HCT116 (cell line): ENCODE measurements around the gene THSD4. TPM values are rescaled to one million over a fixed set of nuclear protein-coding genes. Genes with fewer than 3 reads are reported as not detected.

Experiments
- ATAC-seq: fragments of 200-7000 bp; cut with Tn5 transposase; 2 replicates; pipeline ENCODE4 v1.9.1; 2020; ENCODE audit warnings: mild to moderate bottlenecking, moderate library complexity
- BruUV-seq: library from RNA; stranded (reverse); fragments of 400-500 nt; replicated peaks from 2 replicates; lab custom pipeline; 2021; lab: Mats Ljungman, UMichigan
- CTCF ChIA-PET: fragments of 300-600 bp; sonication (Branson Sonifier 250); formaldehyde crosslinking; loops from one replicate; lab custom pipeline; 2021; ENCODE audit warnings: antibody characterized with exemption; lab: Charles Lee
- POLR2A ChIA-PET: fragments of 300-600, 350-600 bp; sonication (Branson Sonifier 250); formaldehyde crosslinking; loops from one replicate; lab custom pipeline; 2021; ENCODE audit warnings: antibody characterized with exemption; lab: Charles Lee
- RAD21 ChIA-PET, 2 experiments: fragments of 300-600 bp; sonication (Branson Sonifier 250); formaldehyde crosslinking; loops; one replicate each; lab custom pipeline; 2023; ENCODE audit warnings: low total read pairs in 2 of 2; ENCODE audit not compliant: uncharacterized antibody in 2 of 2, unreplicated experiment in 2 of 2, low non-redundant PET in 1 of 2; lab: Charles Lee
- DNase-seq: peaks from one replicate; pipeline ENCODE4 v3.0.0-alpha.2; 2010; ENCODE audit warnings: low read depth, low spot score
- H2AFZ ChIP-seq: fragments of 200-600 bp; shearing (Covaris generic), sonication (generic); 2 replicates; pipeline ENCODE4 v1.6.1; 2017; ENCODE audit warnings: low read depth, mixed run types, mixed read lengths, antibody characterized with exemption, low read length; ENCODE audit not compliant: poor library complexity, severe bottlenecking
- H3K27ac ChIP-seq: 2 replicates; pipeline ENCODE4 v1.5.1; 2012; ENCODE audit warnings: low read depth, low read length
- H3K27me3 ChIP-seq: fragments of 200-600 bp; sonication (generic); 2 replicates; pipeline ENCODE4 v1.6.1; 2016; ENCODE audit warnings: mixed run types, low read length, mixed read lengths; ENCODE audit not compliant: insufficient read depth
- H3K36me3 ChIP-seq, 2 experiments: fragments of 200-500 bp in 1 of 2; fragments of 200-600 bp in 1 of 2; sonication (Bioruptor generic) in 1 of 2; sonication (generic) in 1 of 2; 2 replicates each; pipeline versions ENCODE4 v1.5.1 to v1.6.1; 2014 to 2016; ENCODE audit warnings: low read length in 2 of 2, inconsistent platforms in 1 of 2, mixed read lengths in 1 of 2, mixed run types in 1 of 2; ENCODE audit not compliant: insufficient read depth in 2 of 2, control insufficient read depth in 1 of 2
- H3K4me1 ChIP-seq, 2 experiments: fragments of 200-600 bp in 1 of 2; sonication (generic) in 1 of 2; 2 replicates each; pipeline versions ENCODE4 v1.5.1 to v1.6.1; 2012 to 2017; ENCODE audit warnings: low read length in 2 of 2, inconsistent platforms in 1 of 2, mild to moderate bottlenecking in 1 of 2, mixed read lengths in 1 of 2, mixed run types in 1 of 2, moderate library complexity in 1 of 2; ENCODE audit not compliant: insufficient read depth in 2 of 2, control insufficient read depth in 1 of 2
- H3K4me2 ChIP-seq: fragments of 200-600 bp; sonication (generic); 2 replicates; pipeline ENCODE4 v1.6.1; 2017; ENCODE audit warnings: mixed run types, low read length, mixed read lengths
- H3K4me3 ChIP-seq, 2 experiments: fragments of 200-600 bp in 1 of 2; sonication (generic) in 1 of 2; replicated peaks in 1 of 2; 2 replicates each; pipeline ENCODE4 v1.5.1; 2011 to 2016; ENCODE audit warnings: low read length in 2 of 2, control low read depth in 1 of 2, low read depth in 1 of 2, mild to moderate bottlenecking in 1 of 2, mixed read lengths in 1 of 2, mixed run types in 1 of 2
- H3K79me2 ChIP-seq: fragments of 200-600 bp; sonication (generic); 2 replicates; pipeline ENCODE4 v1.6.1; 2017; ENCODE audit warnings: mild to moderate bottlenecking, mixed run types, low read length, moderate library complexity, mixed read lengths; ENCODE audit not compliant: insufficient read depth
- H3K9ac ChIP-seq: fragments of 200-600 bp; sonication (generic); 2 replicates; pipeline ENCODE4 v1.6.1; 2016; ENCODE audit warnings: low read length, mixed read lengths
- H3K9me2 ChIP-seq: fragments of 200-600 bp; sonication (generic), shearing (Covaris generic); 2 replicates; pipeline ENCODE4 v1.6.1; 2017; ENCODE audit warnings: mixed run types, mild to moderate bottlenecking, moderate library complexity; ENCODE audit not compliant: insufficient read depth
- H3K9me3 ChIP-seq, 2 experiments: fragments of 200-500 bp in 1 of 2; fragments of 200-600 bp in 1 of 2; sonication (Bioruptor generic) in 1 of 2; sonication (generic) in 1 of 2; 2 replicates each; pipeline ENCODE4 v1.6.1; 2014 to 2017; ENCODE audit warnings: low read length in 2 of 2, mixed read lengths in 2 of 2, inconsistent platforms in 1 of 2, low read depth in 1 of 2, mild to moderate bottlenecking in 1 of 2, mixed run types in 1 of 2, moderate library complexity in 1 of 2; ENCODE audit not compliant: control insufficient read depth in 1 of 2, insufficient read depth in 1 of 2
- H4K20me1 ChIP-seq: fragments of 200-600 bp; sonication (generic), shearing (Covaris generic); 2 replicates; pipeline ENCODE4 v1.6.1; 2017; ENCODE audit warnings: mixed run types, mild to moderate bottlenecking, moderate library complexity; ENCODE audit not compliant: insufficient read depth
- CBX3 ChIP-seq: IDR thresholded peaks from 2 replicates; pipeline ENCODE4 v1.6.1; 2012; ENCODE audit warnings: low read depth
- CEBPB ChIP-seq: IDR thresholded peaks from 2 replicates; pipeline ENCODE4 v1.6.1; 2012; ENCODE audit warnings: low read depth
- EGR1 ChIP-seq: IDR thresholded peaks from 2 replicates; pipeline ENCODE4 v1.6.1; 2012; ENCODE audit warnings: low read depth
- ELF1 ChIP-seq: IDR thresholded peaks from 2 replicates; pipeline ENCODE4 v1.6.1; 2012; ENCODE audit warnings: low read depth, borderline replicate concordance
- EZH2 ChIP-seq: fragments of 200-600 bp; sonication (generic); IDR thresholded peaks from 2 replicates; pipeline ENCODE4 v1.6.1; 2017; ENCODE audit warnings: antibody characterized with exemption, mixed run types
- EZH2phosphoT487 ChIP-seq: fragments of 200-600 bp; IDR thresholded peaks from 2 replicates; pipeline ENCODE4 v1.6.1; 2018; ENCODE audit warnings: antibody characterized with exemption, borderline replicate concordance
- FOSL1 ChIP-seq: IDR thresholded peaks from 2 replicates; pipeline ENCODE4 v1.6.1; 2012; ENCODE audit warnings: low read depth
- JUND ChIP-seq: IDR thresholded peaks from 2 replicates; pipeline ENCODE4 v1.6.1; 2012
- MAX ChIP-seq: IDR thresholded peaks from 2 replicates; pipeline ENCODE4 v1.6.1; 2012
- POLR2A ChIP-seq: IDR thresholded peaks from 2 replicates; pipeline ENCODE4 v1.7.0; 2011; ENCODE audit warnings: borderline replicate concordance; ENCODE audit not compliant: insufficient read depth, insufficient read length; ENCODE audit errors: extremely low read depth
- POLR2AphosphoS5 ChIP-seq: IDR thresholded peaks from 2 replicates; pipeline ENCODE4 v1.6.1; 2011; ENCODE audit warnings: mild to moderate bottlenecking, low read depth, low read length, moderate library complexity
- SIN3A ChIP-seq: IDR thresholded peaks from 2 replicates; pipeline ENCODE4 v1.6.1; 2012; ENCODE audit warnings: low read depth
- SP1 ChIP-seq: IDR thresholded peaks from 2 replicates; pipeline ENCODE4 v1.6.1; 2012; ENCODE audit warnings: low read depth
- SRF ChIP-seq: IDR thresholded peaks from 2 replicates; pipeline ENCODE4 v1.6.1; 2012; ENCODE audit warnings: low read depth
- YY1 ChIP-seq: IDR thresholded peaks from 2 replicates; pipeline ENCODE4 v1.6.1; 2011; ENCODE audit warnings: low read length, low read depth, moderate library complexity, mild to moderate bottlenecking; ENCODE audit not compliant: insufficient replicate concordance; ENCODE audit errors: extremely low read depth
- ZBTB33 ChIP-seq: IDR thresholded peaks from 2 replicates; pipeline ENCODE4 v1.6.1; 2011; ENCODE audit warnings: mild to moderate bottlenecking, low read length, moderate library complexity; ENCODE audit not compliant: insufficient replicate concordance; ENCODE audit errors: extremely low read depth
- ZFX ChIP-seq: fragments of 450-650 bp; IDR thresholded peaks from 2 replicates; pipeline ENCODE4 v1.6.1; 2017
- ZNF274 ChIP-seq: fragments of 200-500 bp; sonication (Bioruptor generic); IDR thresholded peaks from 2 replicates; pipeline ENCODE4 v1.6.1; 2014; ENCODE audit warnings: mild to moderate bottlenecking, low read depth, low read length, inconsistent platforms
- intact Hi-C: fragments of 100-400 bp; cut with micrococcal nuclease; formaldehyde crosslinking; loops from 2 replicates; pipeline ENCODE4 v1.10.0; 2022
- total RNA-seq: library from RNA; stranded (reverse); gene quantifications from one replicate; pipeline ENCODE4 v1.2.1, GENCODE V29; 2021; ENCODE audit not compliant: unreplicated experiment
- TF ChIP-seq, protein P1 (sequence below): IDR thresholded peaks from 2 replicates; pipeline ENCODE4 v1.6.1; 2012; ENCODE audit warnings: low read depth

THSD4 gene
- total RNA-seq, 1 experiment from 2014 or later, result 30.5 TPM

- Histone ChIP-seq H2AFZ (no peak overlapping the region), H3K27me3 (no peaks in the 10 kb centered on the region), H3K9me3 (no peaks in the 10 kb centered on the region), H3K9ac (no peak overlapping the region), H3K9me2 (no peaks in the 10 kb centered on the region), H3K4me2 (no peak overlapping the region), H3K4me3 (no peak overlapping the region), H3K27ac (peak overlapping the region; percentile 68; the same call in 1 of the 2 replicates), H3K4me1 (peaks cover 12 to 28% of the 10 kb centered on the region in 2 experiments), H4K20me1 (no peaks in the 10 kb centered on the region), H3K36me3 (no peaks in the 10 kb centered on the region), H3K79me2 (no peaks in the 10 kb centered on the region)
- RAD21 ChIA-PET, result no interaction called here
- ATAC-seq (no peak), DNase-seq (no peak)
- TF ChIP-seq JUND, result no peak
- no peak for TF ChIP-seq FOSL1
- no peak for TF ChIP-seq EZH2phosphoT487
- TF ChIP-seq CBX3, result no peak
- TF ChIP-seq CEBPB, result no peak
- no peak for TF ChIP-seq POLR2AphosphoS5
- no peak for TF ChIP-seq EGR1
- TF ChIP-seq ZBTB33, result no peak
- no peak for TF ChIP-seq POLR2A
- TF ChIP-seq, protein P1, sequence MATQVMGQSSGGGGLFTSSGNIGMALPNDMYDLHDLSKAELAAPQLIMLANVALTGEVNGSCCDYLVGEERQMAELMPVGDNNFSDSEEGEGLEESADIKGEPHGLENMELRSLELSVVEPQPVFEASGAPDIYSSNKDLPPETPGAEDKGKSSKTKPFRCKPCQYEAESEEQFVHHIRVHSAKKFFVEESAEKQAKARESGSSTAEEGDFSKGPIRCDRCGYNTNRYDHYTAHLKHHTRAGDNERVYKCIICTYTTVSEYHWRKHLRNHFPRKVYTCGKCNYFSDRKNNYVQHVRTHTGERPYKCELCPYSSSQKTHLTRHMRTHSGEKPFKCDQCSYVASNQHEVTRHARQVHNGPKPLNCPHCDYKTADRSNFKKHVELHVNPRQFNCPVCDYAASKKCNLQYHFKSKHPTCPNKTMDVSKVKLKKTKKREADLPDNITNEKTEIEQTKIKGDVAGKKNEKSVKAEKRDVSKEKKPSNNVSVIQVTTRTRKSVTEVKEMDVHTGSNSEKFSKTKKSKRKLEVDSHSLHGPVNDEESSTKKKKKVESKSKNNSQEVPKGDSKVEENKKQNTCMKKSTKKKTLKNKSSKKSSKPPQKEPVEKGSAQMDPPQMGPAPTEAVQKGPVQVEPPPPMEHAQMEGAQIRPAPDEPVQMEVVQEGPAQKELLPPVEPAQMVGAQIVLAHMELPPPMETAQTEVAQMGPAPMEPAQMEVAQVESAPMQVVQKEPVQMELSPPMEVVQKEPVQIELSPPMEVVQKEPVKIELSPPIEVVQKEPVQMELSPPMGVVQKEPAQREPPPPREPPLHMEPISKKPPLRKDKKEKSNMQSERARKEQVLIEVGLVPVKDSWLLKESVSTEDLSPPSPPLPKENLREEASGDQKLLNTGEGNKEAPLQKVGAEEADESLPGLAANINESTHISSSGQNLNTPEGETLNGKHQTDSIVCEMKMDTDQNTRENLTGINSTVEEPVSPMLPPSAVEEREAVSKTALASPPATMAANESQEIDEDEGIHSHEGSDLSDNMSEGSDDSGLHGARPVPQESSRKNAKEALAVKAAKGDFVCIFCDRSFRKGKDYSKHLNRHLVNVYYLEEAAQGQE, result no peak
- TF ChIP-seq MAX, result no peak
- no peak for TF ChIP-seq SP1
- TF ChIP-seq EZH2, result no peak
- TF ChIP-seq SIN3A, result no peak
- TF ChIP-seq SRF, result no peak
- TF ChIP-seq ELF1, result no peak
- TF ChIP-seq YY1, result no peak
- TF ChIP-seq ZFX, result no peak
- TF ChIP-seq ZNF274, result no peak
- BruUV-seq, result no TSS peak
- POLR2A ChIA-PET, result no interaction called here
- CTCF ChIA-PET, result no interaction called here
- intact Hi-C loops, result no loop called here
Observed at GRCh38 chr15:71409541-71409940, 294.3 kb downstream of the THSD4 start.
